GF-D8 (cell line): Measurements from ENCODE around the gene TRIM43B.
"Not testable (repeated sequence)": the region's sequence is repeated elsewhere in the genome, so short reads cannot be mapped to it uniquely, and the experiment has no call there.

Experiments
- DNase-seq: peaks from one replicate; lab custom pipeline; 2025; lab: John Stamatoyannopoulos, UW

The TRIM43B gene

GRCh38 chr2:95433973-95434372 lies 50.6 kb downstream of the TRIM43B start:
- not testable (repeated sequence) for DNase-seq

- DNase-seq = not testable (repeated sequence)
Measured at GRCh38 chr2:95433373-95433772, 51.2 kb downstream of the TRIM43B start.

GRCh38 chr2:95429748-95430467 lies 54.6 kb downstream of the TRIM43B start:
- not testable (repeated sequence) for DNase-seq

GRCh38 chr2:95427196-95427867 lies 57.2 kb downstream of the TRIM43B start:
- not testable (repeated sequence) for DNase-seq
